Measurements from ENCODE around the gene PAEP. TPM values are rescaled to one million over a fixed set of nuclear protein-coding genes. Genes with fewer than 3 reads are reported as not detected.

PAEP gene
- total and polyA plus RNA-seq, 4 donors: not detected

DNA sequence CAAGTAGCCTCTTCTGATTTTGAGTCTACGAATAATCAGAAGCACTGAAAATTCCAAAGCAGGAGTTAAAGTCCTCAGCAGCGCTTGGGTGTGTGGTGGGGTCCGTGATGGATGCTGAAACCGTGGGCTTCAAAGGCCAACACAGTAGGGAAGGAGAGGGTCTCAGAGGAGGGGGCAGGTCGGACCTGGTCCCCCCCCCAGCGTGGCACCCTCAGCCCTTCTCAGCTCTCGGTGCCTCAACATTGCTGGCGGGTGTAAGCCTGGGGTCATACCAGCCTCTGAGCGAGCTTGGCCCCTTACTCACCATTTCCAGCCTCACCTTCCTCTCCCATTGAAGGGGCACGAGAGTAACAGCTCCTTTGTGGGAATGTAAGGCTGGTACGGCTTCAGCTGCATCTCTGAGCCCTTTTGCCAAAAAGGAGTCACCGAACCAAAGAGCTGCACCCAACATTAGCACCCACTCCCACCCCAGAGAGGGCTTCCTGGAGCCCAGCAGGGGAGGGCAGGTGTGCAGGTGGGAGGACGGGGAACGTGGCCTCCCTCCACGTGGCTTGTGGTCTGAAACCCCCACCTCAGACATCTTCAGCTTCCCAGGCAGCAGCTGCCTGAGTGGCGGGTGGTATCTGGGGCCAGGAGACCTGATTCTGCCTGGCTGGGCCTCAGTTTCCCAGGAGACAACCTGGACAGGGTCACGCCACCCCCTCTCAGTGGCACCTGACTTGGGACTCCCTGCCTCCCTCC, 47.0 kb upstream of the PAEP start:
- peaks cover 0 to 2% (median 0%) of the 10 kb centered on the region in 4 donors for H3K27me3 ChIP-seq (ENCODE audit: control insufficient read depth in 4 of 4, insufficient read depth in 4 of 4, low read length in 3 of 4)
- DNase-seq (ENCODE audit: low spot score): no peak
- H3K4me1 ChIP-seq (ENCODE audit: control insufficient read depth in 4 of 4, insufficient read depth in 4 of 4, low read length in 3 of 4): no peaks in the 10 kb centered on the region
- H3K9ac ChIP-seq (ENCODE audit: low read depth in 1 of 2, low read length in 2 of 2): no peak overlapping the region
- H3K9me3 ChIP-seq (ENCODE audit: control insufficient read depth in 4 of 4, low read length in 3 of 4): no peaks in the 10 kb centered on the region
- 77% methylated on average over 16 of the region's 17 CpGs for WGBS
- TF ChIP-seq FOXA1 (IDR thresholded peaks at IDR 0.05): no peak
- no peak for TF ChIP-seq RXRA (IDR thresholded peaks at IDR 0.05)
- TF ChIP-seq, protein P1, sequence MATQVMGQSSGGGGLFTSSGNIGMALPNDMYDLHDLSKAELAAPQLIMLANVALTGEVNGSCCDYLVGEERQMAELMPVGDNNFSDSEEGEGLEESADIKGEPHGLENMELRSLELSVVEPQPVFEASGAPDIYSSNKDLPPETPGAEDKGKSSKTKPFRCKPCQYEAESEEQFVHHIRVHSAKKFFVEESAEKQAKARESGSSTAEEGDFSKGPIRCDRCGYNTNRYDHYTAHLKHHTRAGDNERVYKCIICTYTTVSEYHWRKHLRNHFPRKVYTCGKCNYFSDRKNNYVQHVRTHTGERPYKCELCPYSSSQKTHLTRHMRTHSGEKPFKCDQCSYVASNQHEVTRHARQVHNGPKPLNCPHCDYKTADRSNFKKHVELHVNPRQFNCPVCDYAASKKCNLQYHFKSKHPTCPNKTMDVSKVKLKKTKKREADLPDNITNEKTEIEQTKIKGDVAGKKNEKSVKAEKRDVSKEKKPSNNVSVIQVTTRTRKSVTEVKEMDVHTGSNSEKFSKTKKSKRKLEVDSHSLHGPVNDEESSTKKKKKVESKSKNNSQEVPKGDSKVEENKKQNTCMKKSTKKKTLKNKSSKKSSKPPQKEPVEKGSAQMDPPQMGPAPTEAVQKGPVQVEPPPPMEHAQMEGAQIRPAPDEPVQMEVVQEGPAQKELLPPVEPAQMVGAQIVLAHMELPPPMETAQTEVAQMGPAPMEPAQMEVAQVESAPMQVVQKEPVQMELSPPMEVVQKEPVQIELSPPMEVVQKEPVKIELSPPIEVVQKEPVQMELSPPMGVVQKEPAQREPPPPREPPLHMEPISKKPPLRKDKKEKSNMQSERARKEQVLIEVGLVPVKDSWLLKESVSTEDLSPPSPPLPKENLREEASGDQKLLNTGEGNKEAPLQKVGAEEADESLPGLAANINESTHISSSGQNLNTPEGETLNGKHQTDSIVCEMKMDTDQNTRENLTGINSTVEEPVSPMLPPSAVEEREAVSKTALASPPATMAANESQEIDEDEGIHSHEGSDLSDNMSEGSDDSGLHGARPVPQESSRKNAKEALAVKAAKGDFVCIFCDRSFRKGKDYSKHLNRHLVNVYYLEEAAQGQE (IDR thresholded peaks at IDR 0.05): no peak
- TF ChIP-seq RAD21 (IDR thresholded peaks at IDR 0.05): no peak
- TF ChIP-seq NR2F2 (IDR thresholded peaks at IDR 0.05): no peak
- TF ChIP-seq YY1 (IDR thresholded peaks at IDR 0.05): no peak
- no peak for TF ChIP-seq HNF4G (IDR thresholded peaks at IDR 0.05)
- TF ChIP-seq, protein P2, sequence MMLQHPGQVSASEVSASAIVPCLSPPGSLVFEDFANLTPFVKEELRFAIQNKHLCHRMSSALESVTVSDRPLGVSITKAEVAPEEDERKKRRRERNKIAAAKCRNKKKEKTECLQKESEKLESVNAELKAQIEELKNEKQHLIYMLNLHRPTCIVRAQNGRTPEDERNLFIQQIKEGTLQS (IDR thresholded peaks at IDR 0.05): no peak
- TF ChIP-seq FOXA2 (IDR thresholded peaks at IDR 0.05): no peak
- no peak for TF ChIP-seq SP1 (IDR thresholded peaks at IDR 0.05)
- TF ChIP-seq, protein P3, sequence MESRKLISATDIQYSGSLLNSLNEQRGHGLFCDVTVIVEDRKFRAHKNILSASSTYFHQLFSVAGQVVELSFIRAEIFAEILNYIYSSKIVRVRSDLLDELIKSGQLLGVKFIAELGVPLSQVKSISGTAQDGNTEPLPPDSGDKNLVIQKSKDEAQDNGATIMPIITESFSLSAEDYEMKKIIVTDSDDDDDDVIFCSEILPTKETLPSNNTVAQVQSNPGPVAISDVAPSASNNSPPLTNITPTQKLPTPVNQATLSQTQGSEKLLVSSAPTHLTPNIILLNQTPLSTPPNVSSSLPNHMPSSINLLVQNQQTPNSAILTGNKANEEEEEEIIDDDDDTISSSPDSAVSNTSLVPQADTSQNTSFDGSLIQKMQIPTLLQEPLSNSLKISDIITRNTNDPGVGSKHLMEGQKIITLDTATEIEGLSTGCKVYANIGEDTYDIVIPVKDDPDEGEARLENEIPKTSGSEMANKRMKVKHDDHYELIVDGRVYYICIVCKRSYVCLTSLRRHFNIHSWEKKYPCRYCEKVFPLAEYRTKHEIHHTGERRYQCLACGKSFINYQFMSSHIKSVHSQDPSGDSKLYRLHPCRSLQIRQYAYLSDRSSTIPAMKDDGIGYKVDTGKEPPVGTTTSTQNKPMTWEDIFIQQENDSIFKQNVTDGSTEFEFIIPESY (IDR thresholded peaks at IDR 0.05): no peak
- no peak for TF ChIP-seq TAF1 (conservative IDR thresholded peaks at IDR 0.05)
- TF ChIP-seq, protein P4, sequence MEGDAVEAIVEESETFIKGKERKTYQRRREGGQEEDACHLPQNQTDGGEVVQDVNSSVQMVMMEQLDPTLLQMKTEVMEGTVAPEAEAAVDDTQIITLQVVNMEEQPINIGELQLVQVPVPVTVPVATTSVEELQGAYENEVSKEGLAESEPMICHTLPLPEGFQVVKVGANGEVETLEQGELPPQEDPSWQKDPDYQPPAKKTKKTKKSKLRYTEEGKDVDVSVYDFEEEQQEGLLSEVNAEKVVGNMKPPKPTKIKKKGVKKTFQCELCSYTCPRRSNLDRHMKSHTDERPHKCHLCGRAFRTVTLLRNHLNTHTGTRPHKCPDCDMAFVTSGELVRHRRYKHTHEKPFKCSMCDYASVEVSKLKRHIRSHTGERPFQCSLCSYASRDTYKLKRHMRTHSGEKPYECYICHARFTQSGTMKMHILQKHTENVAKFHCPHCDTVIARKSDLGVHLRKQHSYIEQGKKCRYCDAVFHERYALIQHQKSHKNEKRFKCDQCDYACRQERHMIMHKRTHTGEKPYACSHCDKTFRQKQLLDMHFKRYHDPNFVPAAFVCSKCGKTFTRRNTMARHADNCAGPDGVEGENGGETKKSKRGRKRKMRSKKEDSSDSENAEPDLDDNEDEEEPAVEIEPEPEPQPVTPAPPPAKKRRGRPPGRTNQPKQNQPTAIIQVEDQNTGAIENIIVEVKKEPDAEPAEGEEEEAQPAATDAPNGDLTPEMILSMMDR (IDR thresholded peaks at IDR 0.05; ENCODE audit: low read depth, low read length, missing input control): no peak
- TF ChIP-seq JUND (IDR thresholded peaks at IDR 0.05): no peak
- no peak for TF ChIP-seq EGR1 (IDR thresholded peaks at IDR 0.05; ENCODE audit: low read depth in 2 of 2)
- TF ChIP-seq HNF4A (conservative IDR thresholded peaks at IDR 0.05): no peak
- TF ChIP-seq, protein P5, sequence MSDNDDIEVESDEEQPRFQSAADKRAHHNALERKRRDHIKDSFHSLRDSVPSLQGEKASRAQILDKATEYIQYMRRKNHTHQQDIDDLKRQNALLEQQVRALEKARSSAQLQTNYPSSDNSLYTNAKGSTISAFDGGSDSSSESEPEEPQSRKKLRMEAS (IDR thresholded peaks at IDR 0.05): no peak
- no peak for TF ChIP-seq GABPA (IDR thresholded peaks at IDR 0.05 in 1 of 2, conservative IDR thresholded peaks at IDR 0.05 in 1 of 2)
- H3K4me3 ChIP-seq (ENCODE audit: low read depth in 1 of 3, low read length in 3 of 3): no peak overlapping the region
- no peak overlapping the region for H3K27ac ChIP-seq (ENCODE audit: low read depth in 1 of 2, low read length in 2 of 2)
- H3K36me3 ChIP-seq (ENCODE audit: control insufficient read depth in 4 of 4, insufficient read depth in 3 of 4, low read depth in 1 of 4, low read length in 3 of 4): no peaks in the 10 kb centered on the region
